ENCODE results near the gene MUC2.

MUC2 gene

GRCh38 chr11:1050581-1051355 lies 23.9 kb upstream of the MUC2 start:
- H3K4me3 ChIP-seq (ENCODE audit: low read depth, low read length) = no peak overlapping the region

GRCh38 chr11:1051356-1052132 lies 23.1 kb upstream of the MUC2 start:
- no peak overlapping the region for H3K4me3 ChIP-seq (ENCODE audit: low read depth, low read length)

- no peak overlapping the region for H3K4me3 ChIP-seq (ENCODE audit: low read depth, low read length)
These were observed 22.3 kb upstream of the MUC2 start for GRCh38 chr11:1052133-1053011.

- H3K4me3 ChIP-seq (ENCODE audit: low read depth, low read length) = no peak overlapping the region
These were observed 21.4 kb upstream of the MUC2 start for GRCh38 chr11:1053121-1053901.

- no peak overlapping the region for H3K4me3 ChIP-seq (ENCODE audit: low read depth, low read length)
These were observed 20.2 kb upstream of the MUC2 start for GRCh38 chr11:1054143-1055108.

- H3K4me3 ChIP-seq (ENCODE audit: low read depth, low read length) = no peak overlapping the region
These were observed 19.5 kb upstream of the MUC2 start for GRCh38 chr11:1055109-1055703.

GRCh38 chr11:1055990-1056771 lies 18.5 kb upstream of the MUC2 start:
- H3K4me3 ChIP-seq (ENCODE audit: low read depth, low read length) = no peak overlapping the region

GRCh38 chr11:1057806-1058205 lies 16.9 kb upstream of the MUC2 start:
- no peak overlapping the region for H3K4me3 ChIP-seq (ENCODE audit: low read depth, low read length)

- no peak overlapping the region for H3K4me3 ChIP-seq (ENCODE audit: low read depth, low read length)
These were observed 14.9 kb upstream of the MUC2 start for GRCh38 chr11:1059759-1060158.

- H3K4me3 ChIP-seq (ENCODE audit: low read depth, low read length) = no peak overlapping the region
These were observed 14.3 kb upstream of the MUC2 start for GRCh38 chr11:1060410-1060809.

GRCh38 chr11:1060852-1061616 lies 13.6 kb upstream of the MUC2 start:
- no peak overlapping the region for H3K4me3 ChIP-seq (ENCODE audit: low read depth, low read length)

- H3K4me3 ChIP-seq (ENCODE audit: low read depth, low read length) = no peak overlapping the region
These were observed 12.4 kb upstream of the MUC2 start for GRCh38 chr11:1062075-1062820.

GRCh38 chr11:1064167-1064566 lies 10.5 kb upstream of the MUC2 start:
- no peak overlapping the region for H3K4me3 ChIP-seq (ENCODE audit: low read depth, low read length)

GRCh38 chr11:1067812-1068496 lies 6.7 kb upstream of the MUC2 start:
- no peak overlapping the region for H3K4me3 ChIP-seq (ENCODE audit: low read depth, low read length)

- no peak overlapping the region for H3K4me3 ChIP-seq (ENCODE audit: low read depth, low read length)
These were observed 4.9 kb upstream of the MUC2 start for GRCh38 chr11:1069740-1070139.
